Adrenal gland (tissue), 5 donors: ENCODE measurements around the gene BTBD19.

Source experiments
- CTCF ChIP-seq, 6 experiments: fragments of 450-650 bp in 4 of 6; fragments of 200-600 bp in 2 of 6; sonication (generic) in 1 of 6; IDR thresholded peaks; 1 replicate in 5 of 6; 2 replicates in 1 of 6; pipeline versions ENCODE4 v1.5.1 to v1.8.0; 2016 to 2021; ENCODE audit warnings: antibody characterized with exemption in 6 of 6, mild to moderate bottlenecking in 2 of 6, moderate library complexity in 1 of 6
- POLR2A ChIP-seq, 2 donors: fragments of 450-650 bp; IDR thresholded peaks; one replicate each; pipeline ENCODE4 v1.6.1; 2017; ENCODE audit warnings: antibody characterized with exemption in 2 of 2, mild to moderate bottlenecking in 2 of 2, moderate library complexity in 1 of 2
- donor health status: DM: no; HTN: no; CAD: no.

- TF ChIP-seq CTCF (IDR thresholded peaks at IDR 0.05) (no peak), POLR2A (IDR thresholded peaks at IDR 0.05) (no peak)
These were observed 52.6 kb downstream of the BTBD19 start for GRCh38 chr1:44860891-44861425.
